Ishikawa (cell line): ENCODE results near the gene NKAP.

ENCODE experiments used
- CEBPB ChIP-seq: IDR thresholded peaks from 2 replicates; pipeline ENCODE4 v1.6.1; 2012
- CREB1 ChIP-seq: IDR thresholded peaks from 2 replicates; pipeline ENCODE4 v1.6.1; 2012; ENCODE audit warnings: low read depth
- EGR1 ChIP-seq: IDR thresholded peaks from 2 replicates; pipeline ENCODE4 v1.6.1; 2012
- EP300 ChIP-seq: IDR thresholded peaks from 2 replicates; pipeline ENCODE4 v1.6.1; 2012; ENCODE audit warnings: borderline replicate concordance
- FOXM1 ChIP-seq: IDR thresholded peaks from 2 replicates; pipeline ENCODE4 v1.6.1; 2012; ENCODE audit warnings: low read depth, borderline replicate concordance
- MAX ChIP-seq: IDR thresholded peaks from 2 replicates; pipeline ENCODE4 v1.6.1; 2012
- NFIC ChIP-seq: IDR thresholded peaks from 2 replicates; pipeline ENCODE4 v1.6.1; 2012
- RAD21 ChIP-seq: IDR thresholded peaks from 2 replicates; pipeline ENCODE4 v1.6.1; 2012; ENCODE audit warnings: low read depth
- REST ChIP-seq: IDR thresholded peaks from 2 replicates; pipeline ENCODE4 v1.6.1; 2012; ENCODE audit warnings: low read depth, mild to moderate bottlenecking
- TAF1 ChIP-seq: IDR thresholded peaks from 2 replicates; pipeline ENCODE4 v1.6.1; 2012; ENCODE audit warnings: low read depth, mild to moderate bottlenecking
- TCF12 ChIP-seq: IDR thresholded peaks from 2 replicates; pipeline ENCODE4 v1.6.1; 2012; ENCODE audit warnings: low read depth
- TEAD4 ChIP-seq: IDR thresholded peaks from 2 replicates; pipeline ENCODE4 v1.6.1; 2012
- USF1 ChIP-seq: IDR thresholded peaks from 2 replicates; pipeline ENCODE4 v1.6.1; 2012
- YY1 ChIP-seq: IDR thresholded peaks from 2 replicates; pipeline ENCODE4 v1.6.1; 2012; ENCODE audit warnings: low read depth
- ZBTB7A ChIP-seq: IDR thresholded peaks from 2 replicates; pipeline ENCODE4 v1.6.1; 2012; ENCODE audit warnings: low read depth

NKAP gene

GRCh38 chrX:119989905-119990555, 46.5 kb upstream of the NKAP start:
- TF ChIP-seq YY1 (no peak), TCF12 (no peak), CEBPB (no peak), TEAD4 (no peak)

- TF ChIP-seq TCF12 (no peak), FOXM1 (no peak), TEAD4 (no peak)
Measured at GRCh38 chrX:119986203-119986602, 42.7 kb upstream of the NKAP start.

GRCh38 chrX:119984652-119985051, 41.1 kb upstream of the NKAP start:
- TF ChIP-seq ZBTB7A (no peak), EGR1 (no peak), NFIC (no peak), USF1 (no peak)

- TF ChIP-seq TCF12 (no peak), REST (no peak), NFIC (no peak), FOXM1 (no peak), USF1 (no peak), TEAD4 (no peak), YY1 (no peak), EP300 (no peak), CEBPB (no peak), EGR1 (no peak), TAF1 (no peak), RAD21 (no peak), ZBTB7A (no peak), CREB1 (no peak), MAX (no peak)
Measured at GRCh38 chrX:119983494-119983893, 39.9 kb upstream of the NKAP start.

GRCh38 chrX:119982145-119982544, 38.6 kb upstream of the NKAP start:
- TF ChIP-seq RAD21 (no peak), TCF12 (no peak), REST (no peak), CEBPB (no peak), ZBTB7A (no peak), EGR1 (no peak), MAX (no peak)

- TF ChIP-seq USF1 (no peak), RAD21 (peak; percentile 60)
Measured at GRCh38 chrX:119981286-119982070, 37.9 kb upstream of the NKAP start.

- no peak for TF ChIP-seq REST
- no peak for TF ChIP-seq CREB1
- TF ChIP-seq USF1: no peak
Measured at GRCh38 chrX:119971184-119971583, 27.6 kb upstream of the NKAP start.
